Astrocyte (in vitro differentiated cells and primary cell): ENCODE results near the gene ROR2. TPM values are rescaled to one million over a fixed set of nuclear protein-coding genes. Genes with fewer than 3 reads are reported as not detected.

ENCODE experiments used
- DNase-seq: peaks from one replicate; pipeline ENCODE4 v3.0.0-alpha.2; 2010; ENCODE audit warnings: low read depth
- FAIRE-seq: peaks from 2 replicates; lab custom pipeline; 2011; peaks lifted over from hg19 to GRCh38; lab: Jason Lieb, UNC
- H2AFZ ChIP-seq: 2 replicates; pipeline ENCODE4 v1.6.0; 2012; ENCODE audit warnings: low read depth, low read length, inconsistent platforms
- H3K27ac ChIP-seq: 2 replicates; pipeline ENCODE4 v1.5.1; 2011; ENCODE audit warnings: low read depth, low read length, inconsistent platforms
- H3K27me3 ChIP-seq: 2 replicates; pipeline ENCODE4 v1.6.0; 2011; ENCODE audit warnings: low read length, inconsistent platforms; ENCODE audit not compliant: insufficient read depth
- H3K36me3 ChIP-seq: 2 replicates; pipeline ENCODE4 v1.5.1; 2011; ENCODE audit warnings: low read length, inconsistent platforms; ENCODE audit not compliant: insufficient read depth
- H3K4me1 ChIP-seq: 2 replicates; pipeline ENCODE4 v1.5.1; 2011; ENCODE audit warnings: low read length, inconsistent platforms; ENCODE audit not compliant: insufficient read depth
- H3K4me2 ChIP-seq: 2 replicates; pipeline ENCODE4 v1.6.0; 2012; ENCODE audit warnings: low read length, inconsistent platforms
- H3K4me3 ChIP-seq: 2 replicates; pipeline ENCODE4 v1.5.1; 2011; ENCODE audit warnings: low read depth, mild to moderate bottlenecking, low read length, inconsistent platforms; ENCODE audit not compliant: insufficient read depth
- H3K79me2 ChIP-seq: 2 replicates; pipeline ENCODE4 v1.6.0; 2012; ENCODE audit warnings: mild to moderate bottlenecking, low read length, inconsistent platforms; ENCODE audit not compliant: insufficient read depth
- H3K9ac ChIP-seq: 2 replicates; pipeline ENCODE4 v1.6.0; 2012; ENCODE audit warnings: mild to moderate bottlenecking, low read length, inconsistent platforms
- H3K9me3 ChIP-seq: 2 replicates; pipeline ENCODE4 v1.5.1; 2012; ENCODE audit warnings: low read depth, mild to moderate bottlenecking, low read length, inconsistent platforms; ENCODE audit not compliant: insufficient read depth
- H4K20me1 ChIP-seq: 2 replicates; pipeline ENCODE4 v1.6.0; 2012; ENCODE audit warnings: low read length, inconsistent platforms; ENCODE audit not compliant: insufficient read depth
- H3K27ac Mint-ChIP-seq: one replicate; pipeline ENCODE4 v1.8.0; 2021; ENCODE audit warnings: mild to moderate bottlenecking, mixed read lengths; ENCODE audit not compliant: unreplicated experiment
- H3K27me3 Mint-ChIP-seq: one replicate; pipeline ENCODE4 v1.8.0; 2021; ENCODE audit warnings: low read depth, mixed read lengths; ENCODE audit not compliant: unreplicated experiment
- H3K36me3 Mint-ChIP-seq: one replicate; pipeline ENCODE4 v1.8.0; 2021; ENCODE audit warnings: low read depth, mixed read lengths; ENCODE audit not compliant: unreplicated experiment
- H3K4me1 Mint-ChIP-seq: one replicate; pipeline ENCODE4 v1.8.0; 2021; ENCODE audit warnings: low read depth, mixed read lengths; ENCODE audit not compliant: unreplicated experiment
- H3K4me3 Mint-ChIP-seq: one replicate; pipeline ENCODE4 v1.8.0; 2021; ENCODE audit warnings: mild to moderate bottlenecking, moderate library complexity, mixed read lengths; ENCODE audit not compliant: unreplicated experiment
- H3K9me3 Mint-ChIP-seq: one replicate; pipeline ENCODE4 v1.8.0; 2021; ENCODE audit warnings: mild to moderate bottlenecking, mixed read lengths; ENCODE audit not compliant: unreplicated experiment
- EZH2 ChIP-seq: IDR thresholded peaks from 2 replicates; pipeline ENCODE4 v1.6.1; 2012; ENCODE audit warnings: mild to moderate bottlenecking, low read length, inconsistent platforms; ENCODE audit not compliant: insufficient read depth
- total RNA-seq: library from RNA; stranded (reverse); gene quantifications from 2 replicates; pipeline ENCODE4 v1.2.1, GENCODE V29; 2021
- TF ChIP-seq, protein P1 (sequence below): IDR thresholded peaks from 2 replicates; pipeline ENCODE4 v1.5.1; 2011; ENCODE audit warnings: low read depth, mild to moderate bottlenecking, inconsistent platforms, low read length, moderate library complexity; ENCODE audit not compliant: insufficient read depth

Gene ROR2
- total RNA-seq, 1 donor from 2014 or later = 4.9 TPM

DNA sequence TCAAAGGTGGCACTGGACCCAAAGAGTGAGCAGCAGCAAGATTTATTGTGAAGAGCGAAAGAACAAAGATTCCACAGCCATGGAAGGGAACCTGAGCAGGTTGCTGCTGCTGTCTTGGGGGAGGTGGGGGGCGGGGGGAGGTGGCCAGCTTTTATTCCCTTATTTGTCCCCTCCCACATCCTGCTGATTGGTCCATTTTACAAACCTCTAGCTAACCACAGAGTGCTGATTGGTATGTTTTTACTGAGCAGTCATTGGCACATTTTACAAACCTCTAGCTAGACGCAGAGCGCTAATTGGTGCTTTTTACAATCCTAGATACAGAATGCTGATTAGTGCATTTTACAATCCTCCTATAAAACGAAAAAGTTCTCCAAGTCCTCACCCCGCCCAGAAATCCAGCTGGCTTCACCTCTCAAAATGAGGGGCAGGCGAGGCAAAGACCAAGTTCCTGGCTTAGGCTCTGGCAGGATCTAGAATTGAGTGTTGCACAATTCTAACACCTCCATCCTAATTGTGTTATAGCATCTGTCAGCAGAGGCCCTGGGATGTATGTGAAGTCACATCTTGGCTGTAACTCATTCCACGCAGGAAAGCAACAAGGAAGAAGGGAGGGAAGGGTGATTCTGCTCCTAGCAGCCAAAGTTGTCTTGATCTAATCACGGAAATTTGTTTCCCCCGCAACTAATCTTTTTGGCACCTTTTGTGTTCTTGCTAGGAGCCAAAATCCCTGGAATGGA, 34.3 kb downstream of the ROR2 start:
- Mint-ChIP-seq H3K9me3 (peaks cover 7% of the 10 kb centered on the region), H3K4me1 (peaks cover 6% of the 10 kb centered on the region), H3K36me3 (peaks cover 2% of the 10 kb centered on the region), H3K27ac (no peak overlapping the region), H3K27me3 (peaks cover 3% of the 10 kb centered on the region), H3K4me3 (no peak overlapping the region)
- H3K9me3 ChIP-seq = no peaks in the 10 kb centered on the region
- no peak overlapping the region for H3K4me3 ChIP-seq
- no peaks in the 10 kb centered on the region for H4K20me1 ChIP-seq
- no peak for DNase-seq
- H2AFZ ChIP-seq = no peak overlapping the region
- H3K36me3 ChIP-seq = no peaks in the 10 kb centered on the region
- H3K79me2 ChIP-seq = no peaks in the 10 kb centered on the region
- TF ChIP-seq, protein P1, sequence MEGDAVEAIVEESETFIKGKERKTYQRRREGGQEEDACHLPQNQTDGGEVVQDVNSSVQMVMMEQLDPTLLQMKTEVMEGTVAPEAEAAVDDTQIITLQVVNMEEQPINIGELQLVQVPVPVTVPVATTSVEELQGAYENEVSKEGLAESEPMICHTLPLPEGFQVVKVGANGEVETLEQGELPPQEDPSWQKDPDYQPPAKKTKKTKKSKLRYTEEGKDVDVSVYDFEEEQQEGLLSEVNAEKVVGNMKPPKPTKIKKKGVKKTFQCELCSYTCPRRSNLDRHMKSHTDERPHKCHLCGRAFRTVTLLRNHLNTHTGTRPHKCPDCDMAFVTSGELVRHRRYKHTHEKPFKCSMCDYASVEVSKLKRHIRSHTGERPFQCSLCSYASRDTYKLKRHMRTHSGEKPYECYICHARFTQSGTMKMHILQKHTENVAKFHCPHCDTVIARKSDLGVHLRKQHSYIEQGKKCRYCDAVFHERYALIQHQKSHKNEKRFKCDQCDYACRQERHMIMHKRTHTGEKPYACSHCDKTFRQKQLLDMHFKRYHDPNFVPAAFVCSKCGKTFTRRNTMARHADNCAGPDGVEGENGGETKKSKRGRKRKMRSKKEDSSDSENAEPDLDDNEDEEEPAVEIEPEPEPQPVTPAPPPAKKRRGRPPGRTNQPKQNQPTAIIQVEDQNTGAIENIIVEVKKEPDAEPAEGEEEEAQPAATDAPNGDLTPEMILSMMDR = no peak
- TF ChIP-seq EZH2 = no peak
- no peak overlapping the region for H3K9ac ChIP-seq
- H3K4me2 ChIP-seq = no peak overlapping the region
- peaks cover 7% of the 10 kb centered on the region for H3K27me3 ChIP-seq
- no peak overlapping the region for H3K27ac ChIP-seq
- H3K4me1 ChIP-seq = no peaks in the 10 kb centered on the region
- FAIRE-seq = no peak

DNA sequence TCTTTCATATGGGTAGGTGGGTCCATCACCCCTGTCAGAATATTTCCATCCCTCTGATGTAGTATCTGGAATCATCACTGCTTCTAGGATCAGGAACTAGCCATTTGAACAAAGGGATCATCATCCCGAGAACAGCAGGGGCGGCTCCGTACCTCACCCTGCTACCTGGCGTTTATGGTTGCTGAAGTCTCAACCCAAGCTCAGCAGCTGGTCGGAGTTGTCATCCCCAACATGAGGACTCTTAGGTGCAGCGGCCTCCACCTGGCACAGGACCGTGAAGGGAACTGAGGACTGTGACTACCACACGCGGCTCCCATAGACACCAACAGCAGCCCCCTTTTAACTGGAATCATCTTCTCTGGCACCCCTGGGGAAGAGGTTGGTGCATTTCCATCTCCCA, 35.1 kb downstream of the ROR2 start:
- H3K27me3 ChIP-seq = peaks cover 7% of the 10 kb centered on the region
- no peaks in the 10 kb centered on the region for H3K27me3 Mint-ChIP-seq
- no peak overlapping the region for H3K27ac ChIP-seq
- H3K9me3 ChIP-seq = no peaks in the 10 kb centered on the region
- no peak overlapping the region for H3K4me3 Mint-ChIP-seq
- no peaks in the 10 kb centered on the region for H3K4me1 ChIP-seq
- H3K79me2 ChIP-seq = no peaks in the 10 kb centered on the region
- no peak for FAIRE-seq
- H3K4me1 Mint-ChIP-seq = peaks cover 4% of the 10 kb centered on the region
- no peak overlapping the region for H3K9ac ChIP-seq
- H2AFZ ChIP-seq = no peak overlapping the region
- H3K4me2 ChIP-seq = no peak overlapping the region
- H3K4me3 ChIP-seq = no peak overlapping the region
- H4K20me1 ChIP-seq = no peaks in the 10 kb centered on the region
- H3K9me3 Mint-ChIP-seq = peaks cover 7% of the 10 kb centered on the region
- no peaks in the 10 kb centered on the region for H3K36me3 ChIP-seq
- no peak for DNase-seq
- H3K27ac Mint-ChIP-seq = no peak overlapping the region
- TF ChIP-seq EZH2 = no peak
- TF ChIP-seq, protein P1 = no peak
- peaks cover 2% of the 10 kb centered on the region for H3K36me3 Mint-ChIP-seq

DNA sequence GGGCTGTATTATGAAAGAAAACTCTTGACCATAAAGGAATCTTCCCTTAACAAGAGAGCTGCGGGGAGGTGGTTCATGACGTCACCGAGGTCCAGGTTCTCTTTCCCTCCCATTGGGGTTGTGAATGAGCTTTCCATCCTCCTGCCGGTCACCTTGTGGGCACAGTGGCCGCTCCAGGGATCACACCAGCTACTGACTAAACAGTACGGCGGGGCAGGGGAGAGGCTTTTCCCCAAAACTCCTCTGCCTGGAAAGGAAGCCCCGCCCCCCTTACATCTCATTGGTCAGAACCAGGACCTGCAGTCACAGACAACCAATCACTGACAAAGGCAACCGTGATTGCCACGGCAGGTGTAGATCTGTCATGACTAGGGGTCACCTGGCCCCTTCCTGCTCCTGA, 35.6 kb downstream of the ROR2 start:
- no peak for TF ChIP-seq EZH2
- TF ChIP-seq, protein P1 = no peak
- Histone ChIP-seq H4K20me1 (no peaks in the 10 kb centered on the region), H3K27ac (no peak overlapping the region), H3K79me2 (no peaks in the 10 kb centered on the region), H3K9ac (no peak overlapping the region), H3K36me3 (no peaks in the 10 kb centered on the region), H3K4me3 (no peak overlapping the region), H3K4me2 (no peak overlapping the region), H2AFZ (no peak overlapping the region), H3K4me1 (no peaks in the 10 kb centered on the region), H3K27me3 (peaks cover 7% of the 10 kb centered on the region), H3K9me3 (no peaks in the 10 kb centered on the region)
- no peak for DNase-seq
- FAIRE-seq = no peak
- H3K4me1 Mint-ChIP-seq = peaks cover 4% of the 10 kb centered on the region
- no peaks in the 10 kb centered on the region for H3K27me3 Mint-ChIP-seq
- H3K4me3 Mint-ChIP-seq = no peak overlapping the region
- H3K27ac Mint-ChIP-seq = no peak overlapping the region
- H3K36me3 Mint-ChIP-seq = peaks cover 2% of the 10 kb centered on the region
- peaks cover 7% of the 10 kb centered on the region for H3K9me3 Mint-ChIP-seq
